Stimulated activated naive CD4-positive, alpha-beta T cell treated with Interleukin-2 at 50 U/mL for 16 hours (primary cell): Measurements from ENCODE around the gene FRMD8.

Experiments used
- DNase-seq: peaks from one replicate; lab custom pipeline; 2025; lab: John Stamatoyannopoulos, UW

FRMD8 gene

GRCh38 chr11:65414776-65415498 lies 28.5 kb downstream of the FRMD8 start:
- DNase-seq, result no peak

GRCh38 chr11:65415499-65416340 lies 29.3 kb downstream of the FRMD8 start:
- DNase-seq, result no peak

- DNase-seq, result peak; percentile 90
Measured at GRCh38 chr11:65416341-65416824, 29.9 kb downstream of the FRMD8 start.

- peak; percentile 23 for DNase-seq
Measured at GRCh38 chr11:65416841-65417701, 30.6 kb downstream of the FRMD8 start.

- no peak for DNase-seq
Measured at GRCh38 chr11:65417702-65418430, 31.4 kb downstream of the FRMD8 start.

GRCh38 chr11:65418431-65418680 lies 31.9 kb downstream of the FRMD8 start:
- DNase-seq, result no peak

- peak; percentile 90 for DNase-seq
Measured at GRCh38 chr11:65418681-65419459, 32.4 kb downstream of the FRMD8 start.

- no peak for DNase-seq
Measured at GRCh38 chr11:65419460-65419771, 33.0 kb downstream of the FRMD8 start.

- peak; percentile 60 for DNase-seq
Measured at GRCh38 chr11:65419772-65420481, 33.5 kb downstream of the FRMD8 start.

GRCh38 chr11:65420506-65420905 lies 34.1 kb downstream of the FRMD8 start:
- no peak for DNase-seq

- DNase-seq, result peak; percentile 88
Measured at GRCh38 chr11:65420979-65421793, 34.7 kb downstream of the FRMD8 start.

- peak; percentile 93 for DNase-seq
Measured at GRCh38 chr11:65421794-65422632, 35.6 kb downstream of the FRMD8 start.

GRCh38 chr11:65422633-65423515 lies 36.4 kb downstream of the FRMD8 start, which contains the start of gene NEAT1:
Gene NEAT1 (plus strand): TSS chr11:65422798.
- peak; percentile 90 for DNase-seq

- peak; percentile 17 for DNase-seq
Measured at GRCh38 chr11:65423516-65424204, 37.2 kb downstream of the FRMD8 start.

- peak; percentile 74 for DNase-seq
Measured at GRCh38 chr11:65424205-65425104, 38.0 kb downstream of the FRMD8 start.
